Left hindlimb (tissue), 1 donor: ENCODE results near the gene NUP205.
A peak's percentile ranks its signal among the peaks of the same experiment; 100 is the strongest.

Source experiments
- DNase-seq: peaks from one replicate; pipeline ENCODE4 v3.0.0-alpha.2; 2018

Gene NUP205, protein sequence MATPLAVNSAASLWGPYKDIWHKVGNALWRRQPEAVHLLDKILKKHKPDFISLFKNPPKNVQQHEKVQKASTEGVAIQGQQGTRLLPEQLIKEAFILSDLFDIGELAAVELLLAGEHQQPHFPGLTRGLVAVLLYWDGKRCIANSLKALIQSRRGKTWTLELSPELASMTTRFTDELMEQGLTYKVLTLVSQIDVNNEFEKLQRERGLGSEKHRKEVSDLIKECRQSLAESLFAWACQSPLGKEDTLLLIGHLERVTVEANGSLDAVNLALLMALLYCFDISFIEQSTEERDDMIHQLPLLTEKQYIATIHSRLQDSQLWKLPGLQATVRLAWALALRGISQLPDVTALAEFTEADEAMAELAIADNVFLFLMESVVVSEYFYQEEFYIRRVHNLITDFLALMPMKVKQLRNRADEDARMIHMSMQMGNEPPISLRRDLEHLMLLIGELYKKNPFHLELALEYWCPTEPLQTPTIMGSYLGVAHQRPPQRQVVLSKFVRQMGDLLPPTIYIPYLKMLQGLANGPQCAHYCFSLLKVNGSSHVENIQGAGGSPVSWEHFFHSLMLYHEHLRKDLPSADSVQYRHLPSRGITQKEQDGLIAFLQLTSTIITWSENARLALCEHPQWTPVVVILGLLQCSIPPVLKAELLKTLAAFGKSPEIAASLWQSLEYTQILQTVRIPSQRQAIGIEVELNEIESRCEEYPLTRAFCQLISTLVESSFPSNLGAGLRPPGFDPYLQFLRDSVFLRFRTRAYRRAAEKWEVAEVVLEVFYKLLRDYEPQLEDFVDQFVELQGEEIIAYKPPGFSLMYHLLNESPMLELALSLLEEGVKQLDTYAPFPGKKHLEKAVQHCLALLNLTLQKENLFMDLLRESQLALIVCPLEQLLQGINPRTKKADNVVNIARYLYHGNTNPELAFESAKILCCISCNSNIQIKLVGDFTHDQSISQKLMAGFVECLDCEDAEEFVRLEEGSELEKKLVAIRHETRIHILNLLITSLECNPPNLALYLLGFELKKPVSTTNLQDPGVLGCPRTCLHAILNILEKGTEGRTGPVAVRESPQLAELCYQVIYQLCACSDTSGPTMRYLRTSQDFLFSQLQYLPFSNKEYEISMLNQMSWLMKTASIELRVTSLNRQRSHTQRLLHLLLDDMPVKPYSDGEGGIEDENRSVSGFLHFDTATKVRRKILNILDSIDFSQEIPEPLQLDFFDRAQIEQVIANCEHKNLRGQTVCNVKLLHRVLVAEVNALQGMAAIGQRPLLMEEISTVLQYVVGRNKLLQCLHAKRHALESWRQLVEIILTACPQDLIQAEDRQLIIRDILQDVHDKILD (N-terminal part only)

DNA sequence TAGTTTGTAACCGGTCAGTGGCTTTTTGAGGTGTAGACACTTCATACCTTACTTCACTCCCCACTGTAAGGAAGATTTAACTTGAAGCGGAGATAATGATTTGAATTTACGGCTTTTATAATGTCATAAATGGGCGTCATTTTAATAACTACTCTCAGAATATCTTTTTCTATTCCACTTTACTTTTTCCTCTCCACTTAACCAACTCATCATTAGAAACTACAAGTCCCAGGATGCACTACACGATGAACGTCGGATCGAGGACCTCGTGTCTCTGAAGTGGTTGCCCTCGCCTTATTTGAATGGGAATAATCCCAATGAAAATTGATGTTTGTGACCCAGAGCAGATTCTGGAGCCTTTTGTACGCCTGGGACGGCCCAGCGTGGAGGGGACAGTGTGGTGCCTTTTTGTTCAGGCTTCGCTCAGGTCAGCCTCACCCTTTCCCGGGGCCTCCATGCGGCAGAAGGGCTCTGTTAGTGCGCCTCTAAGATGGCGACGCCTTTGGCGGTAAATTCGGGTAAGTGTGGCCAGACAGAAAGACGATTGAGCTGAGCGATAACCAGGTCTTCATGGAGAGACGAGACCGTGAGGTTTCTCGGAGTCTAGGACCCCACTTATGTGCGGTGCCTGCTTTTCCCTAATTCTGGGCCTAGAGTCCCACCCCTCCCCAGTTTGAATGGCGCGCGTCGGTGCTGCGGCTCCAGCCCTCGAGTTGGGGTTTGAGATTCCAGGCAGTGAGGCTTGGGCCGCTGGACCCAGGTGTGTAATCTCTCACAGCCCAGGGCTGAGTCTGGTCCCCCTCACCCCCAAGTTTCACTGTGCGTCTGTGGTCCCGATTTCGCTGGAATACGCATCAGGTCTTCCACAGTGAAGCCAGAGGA lies at the start of gene NUP205:
NUP205 (plus strand) TSS at position 463 of the 882 bp plus-strand sequence; CDS start at position 491, 28 bp downstream.
- peak; percentile 91 for DNase-seq

DNA sequence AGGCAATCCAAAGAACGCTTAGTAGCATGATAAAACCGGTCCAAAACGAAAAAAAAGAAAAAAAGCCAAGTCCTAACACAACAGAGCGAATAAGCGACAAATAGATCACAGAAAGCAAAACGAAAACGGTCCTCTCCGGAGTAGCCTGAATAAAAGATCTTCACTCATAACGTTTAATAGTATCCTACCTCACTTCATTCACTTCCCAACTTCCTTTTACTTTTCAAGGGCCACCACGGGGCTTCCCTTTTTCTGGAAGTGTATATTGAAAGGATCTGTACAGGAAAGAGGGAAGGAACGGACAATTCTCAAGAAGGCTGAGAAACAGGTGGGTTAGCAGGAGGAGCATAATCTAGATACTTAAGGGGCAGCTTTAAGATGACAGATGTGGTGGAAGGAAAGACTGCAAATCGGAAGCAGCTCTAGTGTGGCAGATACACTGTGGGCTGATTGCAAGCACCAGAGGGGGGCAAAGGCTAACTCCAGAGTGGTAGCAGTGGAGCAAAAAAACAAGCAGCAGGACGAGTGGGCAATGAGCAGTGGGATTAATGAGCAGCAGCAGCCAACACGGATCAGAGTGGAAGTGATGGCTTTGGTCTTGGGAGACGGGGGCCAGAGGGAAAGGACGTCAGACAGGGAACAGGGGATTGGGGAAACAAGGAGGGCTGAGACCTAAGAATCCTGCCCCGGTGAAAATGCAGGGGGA lies 48.7 kb upstream of the NUP205 start:
- peak; percentile 49 for DNase-seq

DNA sequence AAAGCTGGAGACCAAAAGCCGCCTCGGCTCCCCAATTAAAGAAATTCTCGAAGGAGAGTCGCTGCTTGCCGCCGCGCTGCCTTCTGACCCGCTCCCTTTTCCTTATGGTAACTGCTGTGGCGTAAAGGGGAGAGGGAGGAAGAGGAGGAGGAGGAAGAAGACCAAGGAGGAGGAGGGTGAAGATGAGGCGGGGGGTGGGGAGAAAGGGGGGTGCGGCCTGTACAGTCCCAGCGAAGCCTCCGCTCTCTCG lies 48.2 kb upstream of the NUP205 start:
- DNase-seq, result no peak

DNA sequence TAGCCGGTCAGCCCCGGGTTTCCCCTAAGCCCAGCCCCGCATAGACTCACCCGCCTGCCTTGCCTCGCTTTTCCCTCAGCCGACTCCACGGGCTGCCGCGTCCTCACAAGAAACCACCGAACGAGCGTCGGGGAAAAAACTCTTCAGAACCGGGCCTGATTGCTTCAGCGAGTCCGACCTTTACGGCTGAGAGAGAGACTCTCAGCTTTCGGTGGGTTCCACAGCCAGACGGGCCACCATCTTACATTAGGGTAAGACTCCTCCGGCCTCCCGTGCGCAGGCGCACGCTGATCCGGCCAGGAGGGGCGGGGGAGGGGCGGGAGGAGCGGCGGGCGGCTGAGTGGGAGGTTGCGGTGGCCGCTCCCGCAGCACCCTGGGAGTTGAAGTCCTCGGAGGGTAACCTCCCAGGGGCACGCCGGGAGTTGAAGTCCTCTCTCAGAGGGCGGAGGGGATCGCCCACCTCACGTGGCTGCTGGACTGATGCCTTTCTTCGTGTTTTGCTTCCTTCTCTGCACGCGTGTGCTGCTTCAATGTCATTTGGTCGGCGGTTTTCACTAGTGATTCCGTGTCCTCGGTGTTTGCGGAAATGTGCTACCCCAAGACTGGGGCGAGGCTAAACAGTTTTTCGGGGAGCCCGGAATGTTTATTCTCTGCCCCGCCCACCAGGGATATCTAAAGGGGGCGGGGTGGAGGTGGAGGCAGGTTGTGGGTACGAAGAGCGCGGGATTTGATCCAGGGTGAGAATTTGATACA lies 47.7 kb upstream of the NUP205 start, which contains the start of gene CNOT4:
CNOT4 (minus strand) TSS at position 264 of the 753 bp plus-strand sequence. CDS start 71,771 bp downstream, outside the sequence.
- DNase-seq, result peak; percentile 99

DNA sequence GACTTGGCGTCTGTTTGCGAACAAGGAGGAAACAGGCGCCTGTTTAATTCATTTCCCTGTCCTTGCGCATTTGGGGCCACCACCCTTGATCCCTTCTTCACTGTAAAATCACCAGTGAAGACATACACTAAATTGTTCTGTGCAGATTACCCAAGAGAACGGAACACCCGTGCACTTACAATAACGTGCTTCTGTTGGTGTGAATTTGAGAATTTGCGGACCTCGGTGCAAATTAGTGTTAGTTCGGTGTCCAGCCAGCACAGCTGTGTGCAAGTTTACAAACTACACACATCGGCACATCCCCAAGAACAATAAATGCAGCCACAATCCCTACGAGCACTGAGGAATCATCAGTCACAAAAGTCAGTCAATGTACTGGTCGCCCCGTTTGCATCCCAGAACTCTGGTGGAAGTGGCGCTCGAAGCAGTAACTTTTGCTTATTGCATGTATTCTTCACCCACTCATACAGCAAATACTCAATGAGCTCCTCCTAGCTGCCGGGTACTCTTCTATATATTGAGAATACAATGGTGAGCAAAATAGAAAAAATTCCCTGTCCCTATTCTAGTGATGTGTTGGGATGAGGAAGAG lies 47.0 kb upstream of the NUP205 start:
- DNase-seq, result no peak

DNA sequence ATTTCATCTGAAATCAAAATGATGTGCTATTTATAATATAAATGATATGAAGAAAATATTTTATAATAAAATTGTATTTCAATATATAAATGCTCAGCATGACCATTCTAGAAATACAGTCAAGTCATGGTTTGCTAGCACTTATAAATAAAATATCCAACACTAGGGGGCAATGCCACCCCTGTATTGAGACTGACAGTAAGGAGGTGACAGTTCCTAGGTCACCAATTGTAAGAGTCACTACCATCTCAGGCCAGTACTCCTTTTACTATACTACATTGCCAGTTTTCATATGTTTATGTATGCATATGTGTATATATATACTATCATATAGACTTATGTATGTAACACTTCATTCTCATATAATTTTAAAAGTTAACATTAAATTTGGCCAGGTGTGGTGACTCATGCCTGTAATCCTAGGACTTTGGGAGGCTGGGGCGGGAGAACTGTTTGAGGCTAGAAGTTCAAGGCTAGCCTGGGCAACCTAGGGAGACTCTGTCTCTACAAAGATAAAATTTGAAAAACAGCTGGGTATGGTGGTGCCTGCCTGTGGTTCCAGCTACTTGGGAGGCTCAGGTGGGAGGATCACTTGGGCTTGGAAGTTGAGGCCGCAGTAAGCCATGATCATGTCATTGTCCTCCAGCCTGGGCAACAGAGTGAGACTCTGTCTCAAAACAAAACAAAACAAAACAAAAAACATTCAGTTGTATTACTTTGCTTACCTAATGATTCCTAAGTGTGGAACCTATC lies 45.4 kb upstream of the NUP205 start:
- no peak for DNase-seq

DNA sequence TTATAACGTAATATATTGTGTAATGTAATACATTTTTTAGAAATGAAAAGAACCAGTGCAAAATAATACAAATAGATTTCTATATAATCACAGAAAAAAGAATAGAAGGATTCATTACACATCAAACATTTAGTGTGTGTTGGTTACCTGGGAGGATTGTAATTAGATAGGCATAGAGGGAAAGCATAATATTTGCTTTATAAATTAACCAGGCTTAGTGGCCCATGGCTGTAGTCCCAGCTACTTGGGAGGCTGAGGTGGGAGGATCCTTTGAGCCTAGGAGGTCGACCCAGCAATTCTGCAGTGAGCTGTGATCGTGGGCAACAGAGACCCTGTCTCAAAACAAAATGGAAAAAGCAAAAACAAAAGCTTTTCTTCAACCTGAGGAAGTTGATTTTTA lies 42.9 kb upstream of the NUP205 start:
- DNase-seq, result no peak

DNA sequence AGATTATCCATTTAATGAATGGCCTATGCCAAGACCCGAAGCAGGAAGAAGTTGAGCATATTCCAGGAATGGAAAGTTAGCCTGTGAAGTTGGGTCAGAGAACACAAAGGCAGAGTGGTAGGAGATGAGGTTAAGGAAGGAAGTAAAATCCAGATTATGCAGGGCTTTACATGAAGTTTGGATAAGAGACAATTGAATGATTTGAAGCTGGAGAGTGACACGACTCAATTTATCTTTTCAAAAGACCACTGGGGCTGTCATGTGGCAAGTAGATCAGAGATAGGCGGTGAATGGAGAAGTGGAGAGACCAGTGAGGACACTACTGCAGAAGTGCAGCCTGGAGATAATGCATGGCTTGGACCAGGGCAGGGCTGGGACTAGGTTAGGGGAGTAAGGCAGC lies 40.7 kb upstream of the NUP205 start:
- DNase-seq, result no peak

DNA sequence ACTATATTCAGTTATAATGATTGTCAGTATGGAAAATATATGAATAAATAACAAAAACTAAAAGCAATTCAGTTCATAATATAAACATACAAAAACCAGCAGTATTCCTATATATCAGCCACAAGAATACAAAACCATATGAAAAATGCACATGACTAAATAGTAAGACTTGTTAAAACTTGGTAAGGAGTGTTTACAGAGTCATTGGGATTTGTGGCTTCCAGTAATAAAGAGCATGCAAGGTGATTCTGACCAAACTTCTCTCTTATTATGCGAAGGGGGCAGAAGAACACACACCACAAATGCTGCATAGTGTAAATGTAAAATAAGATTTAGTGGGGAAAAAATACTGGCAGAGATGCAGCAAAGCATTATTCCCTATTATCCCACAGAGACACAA lies 39.0 kb upstream of the NUP205 start:
- DNase-seq, result no peak

DNA sequence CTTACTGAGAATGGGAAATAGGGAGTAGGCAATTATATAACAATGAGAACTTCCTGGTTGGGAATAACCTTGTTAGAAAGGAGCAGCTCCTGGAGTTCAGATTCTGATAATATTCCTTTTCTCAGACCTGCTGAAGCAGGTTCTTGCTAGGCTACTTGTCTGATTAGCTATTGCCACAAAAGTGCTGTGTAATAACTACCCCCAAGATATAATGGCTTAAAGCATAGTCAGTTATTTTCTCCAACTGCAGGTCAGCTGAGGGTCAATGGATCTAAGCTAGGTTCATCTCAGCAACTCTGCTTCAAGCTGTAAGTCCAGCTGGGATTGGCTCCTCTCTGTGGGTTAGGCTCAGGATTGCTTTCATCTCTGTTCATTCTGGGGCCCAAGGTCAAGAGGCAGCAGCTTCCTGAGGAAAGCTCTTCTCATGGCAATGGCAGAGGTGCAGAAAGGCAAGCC lies 38.5 kb upstream of the NUP205 start:
- DNase-seq, result no peak

DNA sequence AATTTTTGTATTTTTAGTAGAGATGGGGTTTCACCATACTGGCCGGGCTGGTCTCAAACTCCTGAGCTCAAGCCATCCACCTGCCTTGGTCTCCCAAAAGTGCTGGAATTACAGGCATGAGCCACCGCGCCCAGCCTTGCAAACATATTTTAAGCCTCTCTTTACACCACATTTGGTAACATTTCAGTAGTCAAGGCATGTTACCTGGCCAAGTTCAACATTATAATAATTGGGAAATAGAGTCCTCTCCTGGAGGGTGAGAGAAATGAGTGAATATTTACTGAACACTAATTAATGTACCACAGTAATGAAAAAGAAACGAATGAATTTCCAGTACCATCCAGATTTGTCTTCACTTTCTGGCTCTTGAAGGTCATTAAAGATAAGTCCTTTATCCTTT lies 37.8 kb upstream of the NUP205 start:
- DNase-seq, result no peak

DNA sequence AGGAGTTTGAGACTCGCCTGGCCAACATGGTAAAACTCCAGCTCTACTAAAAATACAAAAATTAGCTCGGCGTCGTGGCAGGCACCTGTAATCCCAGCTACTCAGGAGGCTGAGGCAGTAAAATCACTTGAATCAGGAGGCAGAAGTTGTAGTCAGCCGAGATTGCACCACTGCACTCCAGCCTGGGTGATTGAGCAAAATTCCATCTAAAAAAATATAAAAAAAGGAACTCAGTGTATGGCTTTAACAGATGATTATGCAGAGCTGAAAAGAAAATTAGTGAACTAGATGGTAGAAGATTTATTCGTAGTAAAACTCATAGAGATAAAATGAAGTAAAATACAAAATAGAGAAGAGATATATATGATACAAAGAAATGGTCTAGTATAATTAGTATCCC lies 35.2 kb upstream of the NUP205 start:
- DNase-seq, result no peak

DNA sequence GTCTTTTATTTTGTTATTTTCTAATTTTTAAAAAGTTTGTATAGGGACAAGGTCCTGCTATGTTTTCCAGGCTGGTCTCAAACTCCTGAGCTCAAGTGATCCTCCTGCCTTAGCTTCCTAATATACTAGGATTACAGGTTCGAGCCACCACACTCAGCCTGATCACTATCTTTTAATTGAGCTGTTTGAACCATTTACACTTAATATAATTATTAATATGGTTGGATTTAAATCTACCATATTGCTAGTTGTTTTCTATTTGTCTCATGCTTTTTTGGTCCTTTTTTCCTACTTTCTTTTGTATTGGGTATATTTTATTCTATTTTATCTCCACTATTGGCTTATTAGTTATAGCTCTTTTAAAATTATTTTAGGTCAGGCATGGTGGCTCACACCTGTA lies 34.6 kb upstream of the NUP205 start:
- DNase-seq, result no peak

DNA sequence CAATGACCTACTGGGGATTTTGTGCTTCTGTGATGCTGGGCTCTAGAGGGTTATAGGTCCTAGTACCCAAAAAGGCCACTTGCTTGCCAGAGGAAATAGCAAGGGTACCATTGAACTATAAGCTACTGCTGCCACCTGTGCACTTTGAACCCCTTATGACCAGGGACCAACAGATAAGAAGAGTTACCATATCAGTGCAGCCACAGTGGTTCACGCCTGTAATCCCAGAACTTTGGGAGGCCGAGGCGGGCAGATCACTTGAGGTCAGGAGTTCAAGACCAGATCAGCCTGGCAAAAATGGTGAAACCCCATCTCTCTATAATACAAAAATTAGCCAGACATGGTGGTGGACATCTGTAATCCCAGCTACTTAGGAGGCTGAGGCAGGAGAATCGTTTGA lies 32.3 kb upstream of the NUP205 start:
- DNase-seq, result no peak

DNA sequence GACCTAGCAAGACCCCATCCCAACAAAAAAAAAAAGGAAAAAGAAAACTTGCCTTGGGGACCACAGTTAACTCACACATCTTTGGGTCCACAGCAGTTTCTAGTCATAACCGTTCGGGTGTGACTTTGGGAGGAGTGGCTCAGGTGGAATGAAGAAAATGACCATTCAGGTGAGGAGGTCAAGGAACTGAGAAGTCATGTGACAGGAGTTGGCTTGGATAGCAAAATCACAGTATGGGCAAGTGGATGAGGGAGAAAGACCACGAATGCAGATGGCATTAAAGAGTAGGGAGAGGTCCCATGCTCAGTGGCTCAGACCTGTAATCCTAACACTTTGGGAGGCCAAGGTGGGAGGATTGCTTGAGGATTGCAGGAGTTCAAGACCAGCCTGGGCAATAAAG lies 30.7 kb upstream of the NUP205 start:
- no peak for DNase-seq

DNA sequence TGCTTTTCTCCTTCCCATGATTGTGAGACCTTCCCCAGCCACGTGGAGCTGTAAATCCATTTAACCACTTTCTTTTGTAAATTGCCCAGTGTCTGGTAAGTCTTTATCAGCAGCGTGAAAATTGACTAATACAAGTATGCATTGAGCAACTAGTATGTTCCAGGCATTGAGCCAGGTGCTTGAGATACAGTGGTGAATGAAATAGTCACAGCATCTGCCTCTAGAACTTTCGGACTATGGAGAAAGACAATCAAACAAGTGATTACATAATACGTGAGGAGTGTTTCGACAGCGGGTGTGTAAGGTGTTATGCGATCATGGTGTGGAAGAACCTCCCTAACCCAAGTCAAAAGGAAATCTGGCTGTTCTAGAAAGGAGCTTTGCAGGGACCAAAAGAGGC lies 21.6 kb upstream of the NUP205 start:
- DNase-seq, result no peak

DNA sequence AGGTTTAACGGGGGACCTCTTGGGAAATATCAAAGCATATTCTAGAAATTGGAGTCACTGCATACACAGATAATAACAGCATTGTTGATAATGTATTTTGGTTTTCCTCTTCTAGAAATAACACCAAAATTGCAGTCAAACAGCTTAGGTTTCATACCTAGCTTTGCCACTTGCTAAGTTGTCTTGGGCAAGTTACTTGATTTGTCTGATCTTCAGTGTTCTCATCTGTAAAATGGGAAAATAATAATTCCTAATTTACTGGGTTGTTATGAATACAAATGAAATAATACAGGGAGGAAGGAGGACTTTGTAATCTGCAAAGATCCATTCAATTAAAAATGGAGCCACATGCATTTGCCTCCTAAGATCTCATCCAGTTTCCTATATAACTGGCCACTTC lies 20.3 kb upstream of the NUP205 start:
- DNase-seq, result no peak

DNA sequence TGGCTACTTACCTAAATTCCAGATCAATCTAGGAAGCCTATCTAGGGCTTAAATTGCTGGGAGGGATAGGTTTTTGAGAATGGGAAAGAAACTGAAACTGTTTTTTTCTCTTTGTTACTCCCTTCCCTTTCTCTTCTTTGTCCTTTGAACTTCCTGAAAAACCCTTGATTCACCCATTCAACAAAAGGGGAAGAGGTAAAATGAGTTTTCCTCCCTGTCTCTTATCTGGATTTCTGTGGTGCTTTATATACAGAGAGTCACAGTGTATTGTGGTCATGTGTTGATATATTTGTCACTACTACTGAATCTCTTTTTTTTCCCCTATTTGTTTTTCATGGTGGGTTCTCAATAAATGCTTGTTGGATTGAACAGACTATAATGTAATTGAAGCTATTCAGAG lies 19.8 kb upstream of the NUP205 start:
- no peak for DNase-seq

DNA sequence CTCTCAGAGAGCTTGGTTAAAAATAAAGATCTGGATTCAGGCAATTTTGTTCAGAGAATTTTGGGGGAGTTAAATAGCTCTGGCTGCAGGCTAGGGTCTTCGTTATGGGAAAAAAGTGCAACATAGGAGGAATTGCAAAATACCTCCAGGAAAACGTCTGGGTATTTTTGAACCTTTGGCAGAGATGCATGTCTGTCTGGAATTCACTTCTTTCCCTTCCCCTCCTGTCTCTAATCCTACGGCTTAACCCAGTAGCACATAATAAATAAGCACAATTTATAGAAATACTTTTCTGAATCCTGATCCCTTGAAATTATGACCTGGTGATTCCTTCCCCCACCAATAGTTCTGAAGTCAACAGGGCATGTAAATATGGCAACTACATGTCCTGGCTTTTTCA lies 19.3 kb upstream of the NUP205 start:
- no peak for DNase-seq

DNA sequence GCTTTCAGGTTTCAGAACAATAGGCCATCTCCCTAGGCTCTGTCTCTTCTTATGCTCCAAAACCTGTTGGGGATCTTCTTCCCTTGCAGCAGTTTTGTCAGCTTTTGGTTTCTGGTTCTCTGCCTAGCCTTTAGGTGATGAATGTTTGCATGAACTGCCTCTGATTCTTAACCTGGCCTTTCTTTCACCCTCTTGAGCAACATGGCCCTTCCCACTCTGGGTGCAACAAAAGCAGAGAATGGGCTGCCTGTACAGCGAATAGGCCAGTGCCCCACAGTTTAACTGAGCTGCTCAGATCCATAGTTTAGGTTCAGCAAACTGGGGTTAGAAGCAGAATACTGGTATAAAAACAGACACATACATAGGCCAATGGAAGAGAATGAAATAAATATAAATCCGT lies 18.1 kb upstream of the NUP205 start:
- no peak for DNase-seq
